Esophagus muscularis mucosa (tissue), 4 donors: Measurements from ENCODE around the gene PRDM15. TPM values are rescaled to one million over a fixed set of nuclear protein-coding genes. Genes with fewer than 3 reads are reported as not detected.

Experiments used
- DNase-seq: peaks from one replicate; pipeline ENCODE4 v3.0.0-alpha.2; 2017; ENCODE audit errors: extremely low spot score
- H3K27ac ChIP-seq, 4 donors: fragments of 200-600 bp; sonication (generic); replicated peaks in 1 of 4; 1 replicate in 3 of 4; 2 replicates in 1 of 4; pipeline ENCODE4 v1.5.1; 2016 to 2019; ENCODE audit warnings: mild to moderate bottlenecking in 1 of 4
- H3K27me3 ChIP-seq, 4 donors: fragments of 200-600 bp; sonication (generic); one replicate each; pipeline versions ENCODE4 v1.5.1 to v1.6.0; 2016 to 2019
- H3K36me3 ChIP-seq, 4 donors: fragments of 200-600 bp; sonication (generic); one replicate each; pipeline ENCODE4 v1.5.1; 2016 to 2019
- H3K4me1 ChIP-seq, 4 donors: fragments of 200-600 bp; sonication (generic); one replicate each; pipeline ENCODE4 v1.5.1; 2016 to 2019
- H3K4me3 ChIP-seq, 4 donors: fragments of 200-600 bp; sonication (generic); 1 replicate in 2 of 4; 2 replicates in 2 of 4; pipeline ENCODE4 v1.5.1; 2016 to 2019; ENCODE audit warnings: mild to moderate bottlenecking in 4 of 4, moderate library complexity in 1 of 4
- H3K9me3 ChIP-seq, 4 donors: fragments of 200-600 bp; sonication (generic); 1 replicate in 3 of 4; 2 replicates in 1 of 4; pipeline ENCODE4 v1.5.1; 2016 to 2019
- EP300 ChIP-seq: sonication (generic); formaldehyde crosslinking; IDR thresholded peaks from one replicate; pipeline ENCODE4 v1.6.1; 2017; ENCODE audit warnings: antibody characterized with exemption
- POLR2A ChIP-seq: fragments of 450-650 bp; IDR thresholded peaks from one replicate; pipeline ENCODE4 v1.6.1; 2017; ENCODE audit warnings: antibody characterized with exemption, moderate library complexity, mild to moderate bottlenecking, low read depth
- POLR2AphosphoS5 ChIP-seq, 2 donors: sonication (generic); formaldehyde crosslinking; IDR thresholded peaks; one replicate each; pipeline ENCODE4 v1.6.1; 2017; ENCODE audit warnings: antibody characterized with exemption in 2 of 2
- WGBS: methylation state at CpG from one replicate; pipeline ENCODE4 v1.1.5; 2018; 5-methylcytosine and 5-hydroxymethylcytosine counted together
- intact Hi-C: fragments of 100-400 bp; cut with DNase I; formaldehyde crosslinking; loops from one replicate; pipeline ENCODE4 v1.15.1; 2023
- total RNA-seq, 4 donors: library from RNA; depleted of rRNA; stranded (reverse); fragments of >200 nt; gene quantifications; one replicate each; pipeline versions ENCODE4 v1.1.0 to v1.2.1, GENCODE V29; 2016
- TF ChIP-seq, protein P1 (sequence below), 3 experiments: fragments of 200-600 bp in 2 of 3; fragments of 450-650 bp in 1 of 3; sonication (generic) in 2 of 3; IDR thresholded peaks; one replicate each; pipeline ENCODE4 v1.5.1; 2017 to 2019; ENCODE audit warnings: antibody characterized with exemption in 3 of 3, mild to moderate bottlenecking in 2 of 3, moderate library complexity in 1 of 3

PRDM15 gene
- total RNA-seq, 4 donors from 2014 or later, result 5.0 to 6.3 (median 5.4) TPM

DNA sequence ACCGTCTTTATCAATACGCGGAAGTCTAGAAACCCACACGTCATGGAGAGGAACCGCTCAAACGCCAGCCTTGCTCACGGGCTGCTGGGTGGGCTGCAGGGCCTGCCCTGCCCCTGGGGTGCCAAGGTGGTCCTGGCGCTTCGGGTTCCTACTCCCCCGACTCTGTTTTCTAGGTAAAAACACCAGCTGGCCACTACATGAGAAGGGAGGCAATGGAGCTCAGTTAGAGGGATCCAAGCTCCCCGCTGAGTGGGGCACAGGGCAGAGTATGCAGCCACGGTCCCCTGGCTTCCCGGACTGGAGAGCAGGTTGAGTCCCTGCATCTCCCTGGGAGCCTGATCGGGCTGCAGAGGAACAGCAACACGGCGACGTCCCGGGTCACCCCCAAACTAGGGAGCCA lies 71.0 kb downstream of the PRDM15 start:
- intact Hi-C loops, result no loop called here
- TF ChIP-seq, protein P1, sequence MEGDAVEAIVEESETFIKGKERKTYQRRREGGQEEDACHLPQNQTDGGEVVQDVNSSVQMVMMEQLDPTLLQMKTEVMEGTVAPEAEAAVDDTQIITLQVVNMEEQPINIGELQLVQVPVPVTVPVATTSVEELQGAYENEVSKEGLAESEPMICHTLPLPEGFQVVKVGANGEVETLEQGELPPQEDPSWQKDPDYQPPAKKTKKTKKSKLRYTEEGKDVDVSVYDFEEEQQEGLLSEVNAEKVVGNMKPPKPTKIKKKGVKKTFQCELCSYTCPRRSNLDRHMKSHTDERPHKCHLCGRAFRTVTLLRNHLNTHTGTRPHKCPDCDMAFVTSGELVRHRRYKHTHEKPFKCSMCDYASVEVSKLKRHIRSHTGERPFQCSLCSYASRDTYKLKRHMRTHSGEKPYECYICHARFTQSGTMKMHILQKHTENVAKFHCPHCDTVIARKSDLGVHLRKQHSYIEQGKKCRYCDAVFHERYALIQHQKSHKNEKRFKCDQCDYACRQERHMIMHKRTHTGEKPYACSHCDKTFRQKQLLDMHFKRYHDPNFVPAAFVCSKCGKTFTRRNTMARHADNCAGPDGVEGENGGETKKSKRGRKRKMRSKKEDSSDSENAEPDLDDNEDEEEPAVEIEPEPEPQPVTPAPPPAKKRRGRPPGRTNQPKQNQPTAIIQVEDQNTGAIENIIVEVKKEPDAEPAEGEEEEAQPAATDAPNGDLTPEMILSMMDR (IDR thresholded peaks at IDR 0.05), result no peak
- TF ChIP-seq POLR2A, result no peak
- TF ChIP-seq EP300, result no peak
- TF ChIP-seq POLR2AphosphoS5 (IDR thresholded peaks at IDR 0.05), result no peak
- no peak overlapping the region for H3K27ac ChIP-seq
- H3K9me3 ChIP-seq, result no peaks in the 10 kb centered on the region
- no peaks in the 10 kb centered on the region for H3K27me3 ChIP-seq
- WGBS, result 90% methylated on average over 16 of the region's 18 CpGs
- peaks cover 11 to 58% (median 38%) of the 10 kb centered on the region in 4 donors for H3K36me3 ChIP-seq
- no peak for DNase-seq
- H3K4me3 ChIP-seq, result no peak overlapping the region
- H3K4me1 ChIP-seq, result peaks cover 2 to 5% (median 4%) of the 10 kb centered on the region in 4 donors

DNA sequence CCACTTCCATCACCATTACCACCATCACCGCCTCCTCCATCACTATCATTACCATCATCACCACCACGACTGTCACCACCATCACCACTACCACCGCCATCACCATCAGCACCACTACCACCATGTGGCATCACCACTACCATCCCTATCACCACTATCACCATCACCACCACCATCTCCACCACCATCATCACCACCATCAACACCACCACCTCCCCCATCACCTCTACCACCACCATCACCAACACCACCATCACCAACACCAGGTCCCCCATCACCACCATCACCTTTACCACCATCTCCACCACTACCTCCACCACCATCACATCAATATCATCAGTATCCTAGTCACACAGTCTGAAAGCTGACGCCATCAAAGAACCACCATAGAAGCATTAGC lies 72.4 kb downstream of the PRDM15 start:
- Histone ChIP-seq H3K36me3 (peaks cover 15 to 56% (median 35%) of the 10 kb centered on the region in 4 donors), H3K4me1 (peaks cover 6 to 14% (median 13%) of the 10 kb centered on the region in 4 donors), H3K4me3 (no peak overlapping the region), H3K9me3 (no peaks in the 10 kb centered on the region), H3K27me3 (no peaks in the 10 kb centered on the region), H3K27ac (no peak overlapping the region)
- 97% methylated on average over 4 of the region's 4 CpGs for WGBS
- DNase-seq, result no peak
- intact Hi-C loops, result no loop called here
- TF ChIP-seq, protein P1 (IDR thresholded peaks at IDR 0.05), result no peak
- no peak for TF ChIP-seq POLR2AphosphoS5 (IDR thresholded peaks at IDR 0.05)
- TF ChIP-seq EP300, result no peak
- no peak for TF ChIP-seq POLR2A

DNA sequence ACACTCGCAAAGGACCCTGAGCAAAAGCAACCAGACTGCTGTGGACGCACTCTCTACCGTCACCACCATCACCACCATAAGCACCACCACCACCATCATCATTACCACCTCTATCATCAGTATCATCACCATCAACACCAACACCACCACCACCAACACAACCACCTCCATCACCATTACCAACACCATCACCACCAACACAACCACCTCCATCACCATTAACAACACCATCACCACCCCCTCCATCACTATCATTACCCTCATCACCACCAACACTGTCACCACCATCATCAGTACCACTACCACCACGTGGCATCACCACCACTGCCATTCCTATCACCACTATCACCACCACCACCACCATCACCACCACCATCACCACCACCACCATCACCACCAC lies 73.5 kb downstream of the PRDM15 start:
- DNase-seq, result no peak
- intact Hi-C loops, result no loop called here
- WGBS, result over 99% methylated on average over 4 of the region's 4 CpGs
- Histone ChIP-seq H3K27me3 (no peaks in the 10 kb centered on the region), H3K36me3 (peaks cover 25 to 55% (median 40%) of the 10 kb centered on the region in 4 donors), H3K4me1 (peaks cover 6 to 14% (median 13%) of the 10 kb centered on the region in 4 donors), H3K27ac (no peak overlapping the region), H3K9me3 (no peaks in the 10 kb centered on the region), H3K4me3 (no peak overlapping the region)
- TF ChIP-seq, protein P1 (IDR thresholded peaks at IDR 0.05), result no peak
- TF ChIP-seq POLR2AphosphoS5 (IDR thresholded peaks at IDR 0.05), result no peak
- no peak for TF ChIP-seq EP300
- no peak for TF ChIP-seq POLR2A

DNA sequence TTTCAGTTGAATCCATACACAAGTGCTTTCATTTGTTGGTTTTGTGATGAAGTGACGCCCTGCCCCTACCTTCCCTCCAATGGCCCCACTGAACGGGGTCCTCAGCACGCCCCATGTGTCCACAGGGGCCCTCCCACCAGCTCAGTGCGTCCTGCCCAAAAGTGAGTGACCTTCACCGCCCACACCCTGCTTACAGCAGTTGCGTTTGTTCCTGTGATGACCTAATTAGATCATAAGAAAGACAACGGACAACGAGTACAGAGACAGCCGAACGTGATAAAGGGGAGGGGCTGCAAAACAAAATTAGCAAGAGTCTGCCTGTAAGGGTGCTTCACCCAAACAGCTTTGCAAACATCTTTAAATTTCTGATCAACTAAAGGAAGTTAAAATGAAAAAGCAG lies 74.1 kb downstream of the PRDM15 start:
- Histone ChIP-seq H3K27me3 (no peaks in the 10 kb centered on the region), H3K9me3 (no peaks in the 10 kb centered on the region), H3K27ac (no peak overlapping the region), H3K4me1 (peaks cover 6 to 14% (median 13%) of the 10 kb centered on the region in 4 donors), H3K4me3 (no peak overlapping the region), H3K36me3 (peaks cover 27 to 55% (median 40%) of the 10 kb centered on the region in 4 donors)
- DNase-seq, result no peak
- WGBS, result 88% methylated on average over 10 of the region's 10 CpGs
- intact Hi-C loops, result no loop called here
- no peak for TF ChIP-seq POLR2A
- no peak for TF ChIP-seq EP300
- no peak for TF ChIP-seq POLR2AphosphoS5 (IDR thresholded peaks at IDR 0.05)
- TF ChIP-seq, protein P1 (IDR thresholded peaks at IDR 0.05), result no peak

DNA sequence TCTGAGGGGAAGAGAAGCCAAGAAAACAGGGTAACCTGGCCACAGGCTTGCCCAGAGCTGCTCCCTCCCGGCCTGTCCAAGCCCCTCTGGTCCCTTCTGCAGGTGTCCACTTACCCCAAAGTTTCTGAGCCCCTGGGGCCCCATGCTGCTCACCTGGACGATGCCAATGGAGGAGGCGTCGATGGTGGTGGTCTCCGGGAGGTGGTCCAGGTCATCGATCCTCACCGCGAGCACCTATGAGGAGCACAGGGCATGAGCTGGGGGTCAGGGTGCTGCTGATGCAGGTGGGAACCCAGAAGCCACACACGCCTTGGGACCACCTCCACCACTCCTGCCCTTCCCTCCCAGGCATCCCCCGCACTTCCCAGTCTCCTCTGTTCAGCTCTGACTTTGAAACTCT lies 74.8 kb downstream of the PRDM15 start:
- DNase-seq, result no peak
- Histone ChIP-seq H3K27me3 (no peaks in the 10 kb centered on the region), H3K36me3 (peaks cover 26 to 55% (median 40%) of the 10 kb centered on the region in 4 donors), H3K4me3 (no peak overlapping the region), H3K27ac (no peak overlapping the region), H3K4me1 (peaks cover 6 to 14% (median 13%) of the 10 kb centered on the region in 4 donors), H3K9me3 (no peaks in the 10 kb centered on the region)
- WGBS, result 83% methylated on average over 4 of the region's 10 CpGs
- intact Hi-C loops, result no loop called here
- TF ChIP-seq POLR2A (no peak), POLR2AphosphoS5 (IDR thresholded peaks at IDR 0.05) (no peak), EP300 (no peak)
- TF ChIP-seq, protein P1 (IDR thresholded peaks at IDR 0.05), result no peak
